ENCODE results near the gene MAD1L1.

The MAD1L1 gene

GRCh38 chr7:2003931-2004812 lies 228.6 kb downstream of the MAD1L1 start:
- Histone ChIP-seq H3K4me1 (ENCODE audit: control insufficient read depth, insufficient read depth, low read length) (no peaks in the 10 kb centered on the region), H3K9me3 (ENCODE audit: control insufficient read depth, insufficient read depth, low read length) (no peaks in the 10 kb centered on the region), H3K27me3 (ENCODE audit: control insufficient read depth, insufficient read depth, low read length) (no peaks in the 10 kb centered on the region), H3K9ac (ENCODE audit: low read depth, low read length) (no peak overlapping the region), H3K4me3 (ENCODE audit: low read depth, low read length) (no peak overlapping the region), H3K36me3 (ENCODE audit: control insufficient read depth, insufficient read depth, low read length) (peaks cover 15% of the 10 kb centered on the region)

- Histone ChIP-seq H3K9me3 (ENCODE audit: control insufficient read depth, insufficient read depth, low read length) (no peaks in the 10 kb centered on the region), H3K27me3 (ENCODE audit: control insufficient read depth, insufficient read depth, low read length) (no peaks in the 10 kb centered on the region), H3K4me3 (ENCODE audit: low read depth, low read length) (no peak overlapping the region), H3K4me1 (ENCODE audit: control insufficient read depth, insufficient read depth, low read length) (no peaks in the 10 kb centered on the region), H3K9ac (ENCODE audit: low read depth, low read length) (no peak overlapping the region), H3K36me3 (ENCODE audit: control insufficient read depth, insufficient read depth, low read length) (peaks cover 15% of the 10 kb centered on the region)
Measured at GRCh38 chr7:2003451-2003930, 229.3 kb downstream of the MAD1L1 start.

GRCh38 chr7:2002561-2003450 lies 229.9 kb downstream of the MAD1L1 start:
- Histone ChIP-seq H3K4me3 (ENCODE audit: low read depth, low read length) (no peak overlapping the region), H3K27me3 (ENCODE audit: control insufficient read depth, insufficient read depth, low read length) (no peaks in the 10 kb centered on the region), H3K9ac (ENCODE audit: low read depth, low read length) (no peak overlapping the region), H3K36me3 (ENCODE audit: control insufficient read depth, insufficient read depth, low read length) (peaks cover 11% of the 10 kb centered on the region), H3K9me3 (ENCODE audit: control insufficient read depth, insufficient read depth, low read length) (no peaks in the 10 kb centered on the region), H3K4me1 (ENCODE audit: control insufficient read depth, insufficient read depth, low read length) (no peaks in the 10 kb centered on the region)

- Histone ChIP-seq H3K4me1 (ENCODE audit: control insufficient read depth, insufficient read depth, low read length) (no peaks in the 10 kb centered on the region), H3K27me3 (ENCODE audit: control insufficient read depth, insufficient read depth, low read length) (no peaks in the 10 kb centered on the region), H3K36me3 (ENCODE audit: control insufficient read depth, insufficient read depth, low read length) (peaks cover 11% of the 10 kb centered on the region), H3K9me3 (ENCODE audit: control insufficient read depth, insufficient read depth, low read length) (no peaks in the 10 kb centered on the region), H3K9ac (ENCODE audit: low read depth, low read length) (no peak overlapping the region), H3K4me3 (ENCODE audit: low read depth, low read length) (no peak overlapping the region)
Measured at GRCh38 chr7:2001601-2002442, 230.9 kb downstream of the MAD1L1 start.

- Histone ChIP-seq H3K27me3 (ENCODE audit: control insufficient read depth, insufficient read depth, low read length) (no peaks in the 10 kb centered on the region), H3K36me3 (ENCODE audit: control insufficient read depth, insufficient read depth, low read length) (peaks cover 12% of the 10 kb centered on the region), H3K9ac (ENCODE audit: low read depth, low read length) (no peak overlapping the region), H3K4me1 (ENCODE audit: control insufficient read depth, insufficient read depth, low read length) (no peaks in the 10 kb centered on the region), H3K4me3 (ENCODE audit: low read depth, low read length) (no peak overlapping the region), H3K9me3 (ENCODE audit: control insufficient read depth, insufficient read depth, low read length) (no peaks in the 10 kb centered on the region)
Measured at GRCh38 chr7:2000746-2001321, 231.9 kb downstream of the MAD1L1 start.

- Histone ChIP-seq H3K9ac (ENCODE audit: low read depth, low read length) (peak overlapping the region; percentile 37), H3K4me3 (ENCODE audit: low read depth, low read length) (no peak overlapping the region), H3K4me1 (ENCODE audit: control insufficient read depth, insufficient read depth, low read length) (no peaks in the 10 kb centered on the region), H3K27me3 (ENCODE audit: control insufficient read depth, insufficient read depth, low read length) (no peaks in the 10 kb centered on the region), H3K36me3 (ENCODE audit: control insufficient read depth, insufficient read depth, low read length) (peaks cover 15% of the 10 kb centered on the region), H3K9me3 (ENCODE audit: control insufficient read depth, insufficient read depth, low read length) (no peaks in the 10 kb centered on the region)
Measured at GRCh38 chr7:2000153-2000687, 232.5 kb downstream of the MAD1L1 start.

GRCh38 chr7:1999278-1999984 lies 233.3 kb downstream of the MAD1L1 start:
- peaks cover 14% of the 10 kb centered on the region for H3K36me3 ChIP-seq (ENCODE audit: control insufficient read depth, insufficient read depth, low read length)

GRCh38 chr7:1998146-1998545 lies 234.6 kb downstream of the MAD1L1 start:
- no peaks in the 10 kb centered on the region for H3K27me3 ChIP-seq (ENCODE audit: control insufficient read depth, insufficient read depth, low read length)

More at GRCh38 chr7:1999278-1999984, 233.3 kb downstream of the MAD1L1 start:
- H3K4me3 ChIP-seq (ENCODE audit: low read depth, low read length): no peak overlapping the region
- H3K27me3 ChIP-seq (ENCODE audit: control insufficient read depth, insufficient read depth, low read length): no peaks in the 10 kb centered on the region
- H3K9me3 ChIP-seq (ENCODE audit: control insufficient read depth, insufficient read depth, low read length): no peaks in the 10 kb centered on the region
- H3K4me1 ChIP-seq (ENCODE audit: control insufficient read depth, insufficient read depth, low read length): no peaks in the 10 kb centered on the region
- H3K9ac ChIP-seq (ENCODE audit: low read depth, low read length): peak overlapping the region; percentile 37

GRCh38 chr7:1997537-1998076 lies 235.1 kb downstream of the MAD1L1 start:
- no peak overlapping the region for H3K9ac ChIP-seq (ENCODE audit: low read depth, low read length)
- H3K9me3 ChIP-seq (ENCODE audit: control insufficient read depth, insufficient read depth, low read length): no peaks in the 10 kb centered on the region
- no peaks in the 10 kb centered on the region for H3K27me3 ChIP-seq (ENCODE audit: control insufficient read depth, insufficient read depth, low read length)
- H3K4me3 ChIP-seq (ENCODE audit: low read depth, low read length): no peak overlapping the region
- H3K36me3 ChIP-seq (ENCODE audit: control insufficient read depth, insufficient read depth, low read length): peaks cover 6% of the 10 kb centered on the region
- H3K4me1 ChIP-seq (ENCODE audit: control insufficient read depth, insufficient read depth, low read length): no peaks in the 10 kb centered on the region

More at GRCh38 chr7:1998146-1998545, 234.6 kb downstream of the MAD1L1 start:
- H3K4me3 ChIP-seq (ENCODE audit: low read depth, low read length): no peak overlapping the region
- no peaks in the 10 kb centered on the region for H3K9me3 ChIP-seq (ENCODE audit: control insufficient read depth, insufficient read depth, low read length)
- H3K36me3 ChIP-seq (ENCODE audit: control insufficient read depth, insufficient read depth, low read length): peaks cover 8% of the 10 kb centered on the region
- no peak overlapping the region for H3K9ac ChIP-seq (ENCODE audit: low read depth, low read length)
- H3K4me1 ChIP-seq (ENCODE audit: control insufficient read depth, insufficient read depth, low read length): no peaks in the 10 kb centered on the region

GRCh38 chr7:1996816-1997215 lies 235.9 kb downstream of the MAD1L1 start:
- Histone ChIP-seq H3K9me3 (ENCODE audit: control insufficient read depth, insufficient read depth, low read length) (no peaks in the 10 kb centered on the region), H3K36me3 (ENCODE audit: control insufficient read depth, insufficient read depth, low read length) (peaks cover 6% of the 10 kb centered on the region), H3K9ac (ENCODE audit: low read depth, low read length) (no peak overlapping the region), H3K4me1 (ENCODE audit: control insufficient read depth, insufficient read depth, low read length) (no peaks in the 10 kb centered on the region), H3K27me3 (ENCODE audit: control insufficient read depth, insufficient read depth, low read length) (no peaks in the 10 kb centered on the region), H3K4me3 (ENCODE audit: low read depth, low read length) (no peak overlapping the region)
